H4 (cell line): ENCODE data around the gene APOL4. TPM values are rescaled to one million over a fixed set of nuclear protein-coding genes. Genes with fewer than 3 reads are reported as not detected.
"Not testable (repeated sequence)": the region's sequence is repeated elsewhere in the genome, so short reads cannot be mapped to it uniquely, and the experiment has no call there.

Experiments used
- DNase-seq: peaks from one replicate; pipeline ENCODE4 v3.0.0-alpha.2; 2015; ENCODE audit warnings: low spot score
- total RNA-seq: library from RNA; depleted of rRNA; stranded (reverse); fragments of >200 nt; shearing (Covaris generic); gene quantifications from 2 replicates; pipeline ENCODE4 v1.2.3, GENCODE V29; 2014; rRNA removed

APOL4 gene
- total RNA-seq, 1 experiment from 2014 or later, result 3.6 TPM

- DNase-seq, result no peak
Measured at GRCh38 chr22:36153501-36154422, 47.8 kb downstream of the APOL4 start.

GRCh38 chr22:36152821-36153220 is 48.8 kb downstream of the APOL4 start:
- DNase-seq, result not testable (repeated sequence)

GRCh38 chr22:36152088-36152487 is 49.5 kb downstream of the APOL4 start:
- no peak for DNase-seq

- DNase-seq, result no peak
Measured at GRCh38 chr22:36151006-36151595, 50.5 kb downstream of the APOL4 start.

- no peak for DNase-seq
Measured at GRCh38 chr22:36149441-36149840, 52.2 kb downstream of the APOL4 start.

GRCh38 chr22:36148411-36148810 is 53.2 kb downstream of the APOL4 start:
- DNase-seq, result no peak

- DNase-seq, result no peak
Measured at GRCh38 chr22:36147196-36147791, 54.3 kb downstream of the APOL4 start.

- DNase-seq, result no peak
Measured at GRCh38 chr22:36145881-36146280, 55.7 kb downstream of the APOL4 start.

- peak; percentile 61 for DNase-seq
Measured at GRCh38 chr22:36144886-36145541, 56.6 kb downstream of the APOL4 start.

GRCh38 chr22:36143956-36144355 is 57.7 kb downstream of the APOL4 start:
- DNase-seq, result no peak

GRCh38 chr22:36143066-36143815 is 58.4 kb downstream of the APOL4 start:
- DNase-seq, result no peak

GRCh38 chr22:36141481-36141880 is 60.1 kb downstream of the APOL4 start:
- no peak for DNase-seq

Other genes starting within 250 kb of the APOL4 start
- 35.6 and 55.3 TPM in 2 replicates for gene RBFOX2, start 173.0 kb downstream of the APOL4 start, total RNA-seq
- 7.2 and 9.4 TPM in 2 replicates for gene APOL3, start 41.1 kb downstream of the APOL4 start, total RNA-seq
- 31.6 and 44.0 TPM in 2 replicates for gene APOL2, start 37.7 kb upstream of the APOL4 start, total RNA-seq
- 27.5 and 33.3 TPM in 2 replicates for gene APOL1, start 51.3 kb upstream of the APOL4 start, total RNA-seq
- 57.5 and 82.9 TPM in 2 replicates for gene MYH9, start 186.2 kb upstream of the APOL4 start, total RNA-seq